OCI-LY7 (cell line): ENCODE measurements around the gene MT2A. TPM values are rescaled to one million over a fixed set of nuclear protein-coding genes. Genes with fewer than 3 reads are reported as not detected.

Experiments used
- BruUV-seq: library from RNA; stranded (reverse); fragments of 400-500 nt; replicated peaks from 2 replicates; lab custom pipeline; 2021; lab: Mats Ljungman, UMichigan
- CTCF ChIA-PET: fragments of 300-600 bp; sonication (Branson Sonifier 250); formaldehyde crosslinking; loops from one replicate; lab custom pipeline; 2022; ENCODE audit warnings: antibody characterized with exemption; ENCODE audit not compliant: unreplicated experiment; lab: Charles Lee
- POLR2A ChIA-PET: fragments of 300-600 bp; sonication (Branson Sonifier 250); formaldehyde crosslinking; loops from one replicate; lab custom pipeline; 2022; ENCODE audit warnings: antibody characterized with exemption; lab: Charles Lee
- DNase-seq: peaks from one replicate; pipeline ENCODE4 v3.0.0-alpha.2; 2015; ENCODE audit warnings: low spot score
- H2AFZ ChIP-seq: fragments of 200-600 bp; sonication (generic), shearing (Covaris generic); 2 replicates; pipeline ENCODE4 v1.6.1; 2014; ENCODE audit warnings: mild to moderate bottlenecking, antibody characterized with exemption, low read length, moderate library complexity
- H3K27ac ChIP-seq: fragments of 200-600 bp; sonication (generic); 2 replicates; pipeline ENCODE4 v1.5.1; 2014; ENCODE audit warnings: mixed run types, low read depth, mild to moderate bottlenecking, moderate library complexity, low read length, inconsistent platforms; ENCODE audit not compliant: poor library complexity, severe bottlenecking
- H3K36me3 ChIP-seq: fragments of 200-600 bp; sonication (generic); 2 replicates; pipeline ENCODE4 v1.6.1; 2014; ENCODE audit warnings: mild to moderate bottlenecking, antibody characterized with exemption, low read length, moderate library complexity, mixed read lengths; ENCODE audit not compliant: insufficient read depth
- H3K4me1 ChIP-seq: fragments of 200-600 bp; sonication (generic); 2 replicates; pipeline ENCODE4 v1.5.1; 2014; ENCODE audit warnings: mild to moderate bottlenecking, low read length; ENCODE audit not compliant: insufficient read depth, poor library complexity, severe bottlenecking
- H3K4me2 ChIP-seq: fragments of 200-600 bp; sonication (generic); 2 replicates; pipeline ENCODE4 v1.6.1; 2014; ENCODE audit warnings: mild to moderate bottlenecking, low read length
- H3K4me3 ChIP-seq: fragments of 200-600 bp; sonication (generic); 2 replicates; pipeline ENCODE4 v1.5.1; 2014; ENCODE audit warnings: mild to moderate bottlenecking, low read depth, low read length; ENCODE audit not compliant: poor library complexity, severe bottlenecking
- H3K79me2 ChIP-seq: fragments of 200-600 bp; sonication (generic); 2 replicates; pipeline ENCODE4 v1.6.1; 2016; ENCODE audit warnings: low read depth, mild to moderate bottlenecking, low read length, moderate library complexity, mixed read lengths; ENCODE audit not compliant: insufficient read depth
- H3K9me2 ChIP-seq: fragments of 200-600 bp; sonication (generic); 2 replicates; pipeline ENCODE4 v1.6.1; 2016; ENCODE audit warnings: mild to moderate bottlenecking, low read length, mixed read lengths; ENCODE audit not compliant: insufficient read depth
- H3K9me3 ChIP-seq: fragments of 200-600 bp; sonication (generic); 2 replicates; pipeline ENCODE4 v1.6.1; 2014; ENCODE audit warnings: mild to moderate bottlenecking, mixed run types, low read length, mixed read lengths
- H4K20me1 ChIP-seq: fragments of 200-600 bp; sonication (generic); 2 replicates; pipeline ENCODE4 v1.6.1; 2014; ENCODE audit warnings: mild to moderate bottlenecking, antibody characterized with exemption, low read length, moderate library complexity, mixed read lengths; ENCODE audit not compliant: insufficient read depth
- CTCF ChIP-seq: fragments of 200-600 bp; sonication (generic); conservative IDR thresholded peaks from 2 replicates; pipeline ENCODE4 v1.5.1; 2014; ENCODE audit warnings: mild to moderate bottlenecking, antibody characterized with exemption, low read length, moderate library complexity, mixed read lengths
- EZH2phosphoT487 ChIP-seq: fragments of 200-600 bp; sonication (generic); IDR thresholded peaks from 2 replicates; pipeline ENCODE4 v1.6.1; 2018; ENCODE audit warnings: low read depth, borderline replicate concordance, mild to moderate bottlenecking, mixed run types, antibody characterized with exemption, low read length, moderate library complexity, mixed read lengths
- intact Hi-C: fragments of 100-400 bp; cut with micrococcal nuclease; formaldehyde crosslinking; loops from one replicate; pipeline ENCODE4 v1.10.0; 2022; ENCODE audit not compliant: unreplicated experiment
- total RNA-seq, 2 experiments: library from RNA; depleted of rRNA in 1 of 2; stranded (reverse); fragments of >200 nt in 1 of 2; shearing (Covaris generic) in 1 of 2; gene quantifications; 2 replicates each; pipeline ENCODE4 v1.2.3, GENCODE V29; 2014 to 2022

MT2A gene
- total RNA-seq, 2 experiments from 2014 or later = 9.3 to 27.2 TPM

- Histone ChIP-seq H3K79me2 (no peaks in the 10 kb centered on the region), H3K36me3 (no peaks in the 10 kb centered on the region), H3K9me3 (no peaks in the 10 kb centered on the region), H4K20me1 (no peaks in the 10 kb centered on the region), H2AFZ (no peak overlapping the region), H3K27ac (no peak overlapping the region), H3K9me2 (no peaks in the 10 kb centered on the region), H3K4me3 (no peak overlapping the region), H3K4me1 (no peaks in the 10 kb centered on the region), H3K4me2 (no peak overlapping the region)
- no peak for TF ChIP-seq EZH2phosphoT487
- TF ChIP-seq CTCF = no peak
- BruUV-seq = no TSS peak
- DNase-seq = no peak
- CTCF ChIA-PET = interaction anchor here (0.6 kb wide), 1 partner anchor 31 kb away, joined by 3 read pairs; no protein-coding TSS in a partner anchor
- POLR2A ChIA-PET = no interaction called here
- intact Hi-C loops = no loop called here
Measured at GRCh38 chr16:56636616-56637413, 28.4 kb downstream of the MT2A start.

- H3K4me3 ChIP-seq = no peak within 1 kb of the TSS
- H3K27ac ChIP-seq = no peak within 1 kb of the TSS
- H4K20me1 ChIP-seq = no peaks in the 10 kb centered on the region
- POLR2A ChIA-PET = interaction anchor here (0.5 kb wide), 1 partner anchor 62 kb away, joined by 6 read pairs; no protein-coding TSS in a partner anchor
- CTCF ChIA-PET = no interaction called here
- no peak for DNase-seq
- no peaks in the 10 kb centered on the region for H3K36me3 ChIP-seq
- no peaks in the 10 kb centered on the region for H3K4me1 ChIP-seq
- TF ChIP-seq CTCF = no peak
- TF ChIP-seq EZH2phosphoT487 = no peak
- H2AFZ ChIP-seq = no peak within 1 kb of the TSS
- intact Hi-C loops = no loop called here
- H3K9me3 ChIP-seq = no peaks in the 10 kb centered on the region
- no TSS peak for BruUV-seq
- no peak within 1 kb of the TSS for H3K4me2 ChIP-seq
- H3K79me2 ChIP-seq = no peaks in the 10 kb centered on the region
- H3K9me2 ChIP-seq = no peaks in the 10 kb centered on the region
Measured at GRCh38 chr16:56637814-56638750, 29.7 kb downstream of the MT2A start, which contains the start of gene MT1A. Gene MT1A (plus strand): TSS chr16:56638666. CDS start chr16:56638739, 73 bp downstream.
